IMR-90 (cell line): ENCODE data around the gene KCNMB2. TPM values are rescaled to one million over a fixed set of nuclear protein-coding genes. Genes with fewer than 3 reads are reported as not detected.

Source experiments
- ATAC-seq: fragments of 200-7000 bp; cut with Tn5 transposase; 2 replicates; pipeline ENCODE4 v1.9.1; 2020; ENCODE audit warnings: low read depth, mild to moderate bottlenecking, moderate library complexity
- BruUV-seq: library from RNA; stranded (reverse); fragments of 400-500 nt; replicated peaks from 2 replicates; lab custom pipeline; 2021; lab: Mats Ljungman, UMichigan
- CTCF ChIA-PET: fragments of 300-600 bp; formaldehyde crosslinking; extraction: SDS; loops from one replicate; lab custom pipeline; 2021; ENCODE audit warnings: antibody characterized with exemption; lab: Yijun Ruan, JAX
- POLR2A ChIA-PET: fragments of 300-600 bp; sonication (Branson Sonifier 250); formaldehyde crosslinking; loops from one replicate; lab custom pipeline; 2022; ENCODE audit warnings: antibody characterized with exemption; ENCODE audit not compliant: unreplicated experiment; lab: Charles Lee
- DNase-seq: peaks from one replicate; pipeline ENCODE4 v3.0.0; 2013
- H2AFZ ChIP-seq: replicated peaks from 2 replicates; pipeline ENCODE3; 2013; ENCODE audit warnings: low read length, mild to moderate bottlenecking; ENCODE audit not compliant: poor library complexity
- H2AK5ac ChIP-seq: 2 replicates; pipeline ENCODE4 v1.6.1; 2013; ENCODE audit warnings: low read depth, low read length, inconsistent platforms
- H2AK9ac ChIP-seq: replicated peaks from 2 replicates; pipeline ENCODE3; 2013; ENCODE audit warnings: mild to moderate bottlenecking, low read depth, low read length, moderate library complexity; ENCODE audit not compliant: poor library complexity
- H2BK120ac ChIP-seq: 2 replicates; pipeline ENCODE4 v1.6.1; 2013; ENCODE audit warnings: low read depth, low read length, inconsistent platforms
- H2BK15ac ChIP-seq: 3 replicates; pipeline ENCODE4 v1.6.1; 2013; ENCODE audit warnings: low read depth, low read length, inconsistent platforms
- H2BK20ac ChIP-seq: 2 replicates; pipeline ENCODE4 v1.6.1; 2013; ENCODE audit warnings: low read depth, mild to moderate bottlenecking, inconsistent platforms, low read length, moderate library complexity
- H2BK5ac ChIP-seq: 2 replicates; pipeline ENCODE4 v1.6.1; 2013; ENCODE audit warnings: mild to moderate bottlenecking, low read depth, low read length, inconsistent platforms; ENCODE audit not compliant: poor library complexity, severe bottlenecking
- H3K14ac ChIP-seq: replicated peaks from 2 replicates; pipeline ENCODE4 v1.6.1; 2013; ENCODE audit warnings: low read depth, low read length, inconsistent platforms
- H3K18ac ChIP-seq: 2 replicates; pipeline ENCODE4 v1.6.1; 2013; ENCODE audit warnings: low read depth, low read length, control low read depth
- H3K23ac ChIP-seq: 2 replicates; pipeline ENCODE4 v1.6.1; 2013; ENCODE audit warnings: low read depth, low read length, inconsistent platforms
- H3K27ac ChIP-seq: 2 replicates; pipeline ENCODE4 v1.5.1; 2013; ENCODE audit warnings: mild to moderate bottlenecking, control low read depth, low read length; ENCODE audit not compliant: insufficient read depth
- H3K27me3 ChIP-seq: 2 replicates; pipeline ENCODE4 v1.6.1; 2013; ENCODE audit warnings: low read length; ENCODE audit not compliant: control insufficient read depth, insufficient read depth
- H3K36me3 ChIP-seq: 2 replicates; pipeline ENCODE4 v1.6.1; 2013; ENCODE audit warnings: low read length, mixed read lengths; ENCODE audit not compliant: control insufficient read depth, insufficient read depth
- H3K4ac ChIP-seq: 2 replicates; pipeline ENCODE4 v1.6.1; 2013; ENCODE audit warnings: low read depth, low read length, inconsistent platforms
- H3K4me1 ChIP-seq: 2 replicates; pipeline ENCODE4 v1.6.1; 2013; ENCODE audit warnings: low read length, mixed read lengths; ENCODE audit not compliant: control insufficient read depth, insufficient read depth
- H3K4me2 ChIP-seq: 2 replicates; pipeline ENCODE4 v1.6.1; 2013; ENCODE audit warnings: low read depth, mild to moderate bottlenecking, control low read depth, low read length, moderate library complexity
- H3K4me3 ChIP-seq: 2 replicates; pipeline ENCODE4 v1.5.1; 2013; ENCODE audit warnings: low read depth, mild to moderate bottlenecking, control low read depth, low read length, moderate library complexity; ENCODE audit not compliant: insufficient read depth
- H3K56ac ChIP-seq: 2 replicates; pipeline ENCODE4 v1.6.1; 2013; ENCODE audit warnings: low read length, inconsistent platforms; ENCODE audit not compliant: insufficient read depth; ENCODE audit errors: extremely low read depth
- H3K79me1 ChIP-seq, 2 experiments: 2 replicates each; pipeline ENCODE4 v1.6.1; 2013; ENCODE audit warnings: low read length in 2 of 2, inconsistent platforms in 1 of 2, low read depth in 1 of 2
- H3K9ac ChIP-seq: 2 replicates; pipeline ENCODE4 v1.6.1; 2013; ENCODE audit warnings: low read depth, low read length, control low read depth
- H3K9me1 ChIP-seq: 2 replicates; pipeline ENCODE4 v1.6.1; 2013; ENCODE audit warnings: low read length, inconsistent platforms; ENCODE audit not compliant: insufficient read depth
- H3K9me3 ChIP-seq: 2 replicates; pipeline ENCODE4 v1.6.1; 2013; ENCODE audit warnings: low read length; ENCODE audit not compliant: control insufficient read depth, insufficient read depth
- H4K20me1 ChIP-seq: 2 replicates; pipeline ENCODE4 v1.6.1; 2013; ENCODE audit warnings: low read length, inconsistent platforms; ENCODE audit not compliant: insufficient read depth
- H4K5ac ChIP-seq: 2 replicates; pipeline ENCODE4 v1.6.1; 2013; ENCODE audit warnings: mild to moderate bottlenecking, low read depth, low read length, control low read depth
- H4K8ac ChIP-seq, 2 experiments: 2 replicates each; pipeline ENCODE4 v1.6.1; 2013; ENCODE audit warnings: low read depth in 2 of 2, low read length in 2 of 2, control low read depth in 1 of 2, inconsistent platforms in 1 of 2
- H4K91ac ChIP-seq: 2 replicates; pipeline ENCODE4 v1.6.1; 2013; ENCODE audit warnings: low read depth, low read length, inconsistent platforms; ENCODE audit not compliant: insufficient read depth
- BHLHE40 ChIP-seq: fragments of 150-350 bp; IDR thresholded peaks from 2 replicates; pipeline ENCODE4 v1.6.1; 2016; ENCODE audit warnings: mild to moderate bottlenecking, low read depth, low read length
- CTCF ChIP-seq: conservative IDR thresholded peaks from 2 replicates; pipeline ENCODE4 v1.5.1; 2012; ENCODE audit warnings: mild to moderate bottlenecking, low read depth, low read length, improper control_type of control experiment
- MAFK ChIP-seq: IDR thresholded peaks from 2 replicates; pipeline ENCODE4 v1.6.1; 2012; ENCODE audit warnings: low read depth, low read length, improper control_type of control experiment
- MXI1 ChIP-seq: IDR thresholded peaks from 2 replicates; pipeline ENCODE4 v1.6.1; 2012; ENCODE audit warnings: low read depth, mild to moderate bottlenecking, low read length, moderate library complexity, borderline replicate concordance
- RCOR1 ChIP-seq: IDR thresholded peaks from 2 replicates; pipeline ENCODE4 v1.6.1; 2012; ENCODE audit warnings: mild to moderate bottlenecking, low read length, improper control_type of control experiment; ENCODE audit not compliant: insufficient replicate concordance
- SMC3 ChIP-seq: fragments of 150-350 bp; IDR thresholded peaks from 2 replicates; pipeline ENCODE4 v1.6.1; 2016; ENCODE audit warnings: low read depth, mild to moderate bottlenecking, antibody characterized with exemption, low read length, moderate library complexity
- WGBS, 2 experiments: methylation state at CpG; one replicate each; pipeline versions ENCODE4 v1.1.5 to v1.1.7; 2013; ENCODE audit warnings: missing lambda C conversion rate in 2 of 2; ENCODE audit not compliant: insufficient read length in 1 of 2; ENCODE audit errors: extremely low coverage in 2 of 2; 5-methylcytosine and 5-hydroxymethylcytosine counted together
- dilution Hi-C: fragments of 300-500 bp; cut with HindIII; formaldehyde crosslinking; loops from one replicate; pipeline ENCODE4 v1.14.3; 2018; ENCODE audit warnings: low sequenced_read_pairs; ENCODE audit not compliant: unreplicated experiment
- in situ Hi-C: fragments of 300-500 bp; cut with MboI; formaldehyde crosslinking; loops from 3 replicates; pipeline ENCODE4 v1.14.3; 2019; ENCODE audit warnings: low sequenced_read_pairs, inconsistent platforms, mixed read lengths
- intact Hi-C: fragments of 100-400 bp; cut with micrococcal nuclease; formaldehyde crosslinking; loops from 2 replicates; pipeline ENCODE4 v1.10.0; 2022
- polyA plus RNA-seq, 3 experiments: library from polyadenylated mRNA; depleted of rRNA; stranded (reverse); fragments of >200 nt; gene quantifications; 2 replicates each; pipeline ENCODE4 v1.2.3, GENCODE V29; 2012; ENCODE audit warnings: low replicate concordance in 1 of 3
- total RNA-seq: library from RNA; depleted of rRNA; stranded (reverse); fragments of >200 nt; gene quantifications from 2 replicates; pipeline ENCODE4 v1.2.3, GENCODE V29; 2012

KCNMB2 gene
- total and polyA plus RNA-seq, 2 of the 4 experiments (the other 2 are of a cell fraction), result not detected

GRCh38 chr3:178545337-178545736 is 9.1 kb downstream of the KCNMB2 start:
- H3K14ac ChIP-seq, result no peak overlapping the region
- no peak overlapping the region for H2AK9ac ChIP-seq
- no peak overlapping the region for H2BK15ac ChIP-seq
- no peaks in the 10 kb centered on the region for H3K36me3 ChIP-seq
- no peak overlapping the region for H2BK5ac ChIP-seq
- no peak for TF ChIP-seq SMC3
- no peak for TF ChIP-seq RCOR1
- no peak for TF ChIP-seq BHLHE40
- TF ChIP-seq MAFK, result no peak
- no peak for TF ChIP-seq MXI1
- no peak for TF ChIP-seq CTCF
- H3K79me1 ChIP-seq, result no peaks in the 10 kb centered on the region
- no peaks in the 10 kb centered on the region for H3K27me3 ChIP-seq
- no peak overlapping the region for H4K91ac ChIP-seq
- H3K9ac ChIP-seq, result no peak overlapping the region
- no peak overlapping the region for H3K4me3 ChIP-seq
- ChIA-PET POLR2A (no interaction called here), CTCF (no interaction called here)
- H3K56ac ChIP-seq, result no peak overlapping the region
- no peak overlapping the region for H4K5ac ChIP-seq
- no peak overlapping the region for H3K18ac ChIP-seq
- no peak overlapping the region for H2BK120ac ChIP-seq
- no CpG with 5 or more reads among the region's 3 CpGs for WGBS, 2 experiments
- no peak overlapping the region for H3K4ac ChIP-seq
- DNase-seq (no peak), ATAC-seq (no peak)
- no peaks in the 10 kb centered on the region for H4K20me1 ChIP-seq
- H3K23ac ChIP-seq, result no peak overlapping the region
- no peak overlapping the region for H2BK20ac ChIP-seq
- H3K4me2 ChIP-seq, result no peak overlapping the region
- no peak overlapping the region for H4K8ac ChIP-seq
- H3K4me1 ChIP-seq, result no peaks in the 10 kb centered on the region
- intact Hi-C loops, result no loop called here
- in situ Hi-C loops, result no loop called here
- H3K9me1 ChIP-seq, result no peaks in the 10 kb centered on the region
- no peak overlapping the region for H3K27ac ChIP-seq
- no TSS peak for BruUV-seq
- dilution Hi-C loops, result no loop called here
- H2AK5ac ChIP-seq, result no peak overlapping the region
- H3K9me3 ChIP-seq, result no peaks in the 10 kb centered on the region
- H2AFZ ChIP-seq, result no peak overlapping the region
